ENCODE data around the gene CLIP2. TPM values are rescaled to one million over a fixed set of nuclear protein-coding genes. Genes with fewer than 3 reads are reported as not detected.
A peak's percentile ranks its signal among the peaks of the same experiment; 100 is the strongest.
"Not testable (repeated sequence)": the region's sequence is repeated elsewhere in the genome, so short reads cannot be mapped to it uniquely, and the experiment has no call there.

Gene CLIP2
- polyA plus RNA-seq, 3 donors, result 1.1 to 5.2 (median 1.3) TPM

DNA sequence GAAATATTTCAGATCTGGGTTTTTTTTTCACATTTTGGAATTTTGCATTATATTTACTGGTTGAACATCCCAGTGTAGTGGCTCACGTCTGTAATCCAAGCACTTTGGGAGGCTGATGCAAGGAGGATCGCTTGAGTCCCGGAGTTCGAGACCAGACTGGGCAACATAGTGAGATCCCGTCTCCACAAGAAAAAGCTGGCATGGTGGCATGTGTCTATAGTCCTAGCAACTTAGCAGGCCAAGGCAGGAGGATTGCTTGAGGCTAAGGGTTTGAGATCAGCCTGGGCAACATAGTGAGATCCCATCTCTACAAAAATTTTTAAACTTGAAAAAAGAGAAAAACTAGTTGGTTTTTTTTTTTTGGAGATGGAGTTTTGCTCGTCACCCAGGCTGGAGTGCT, 41.1 kb upstream of the CLIP2 start:
- Histone ChIP-seq H3K4me3 (replicated peaks in 1 of 3; ENCODE audit: low read depth in 2 of 3, low read length in 3 of 3) (no peak overlapping the region), H3K4me1 (ENCODE audit: control insufficient read depth in 1 of 2, insufficient read depth in 2 of 2, low read length in 2 of 2) (peaks cover 6 to 9% of the 10 kb centered on the region in 2 donors), H3K79me2 (ENCODE audit: insufficient read depth, low read length) (peaks cover 47% of the 10 kb centered on the region), H3K36me3 (replicated peaks in 1 of 2; ENCODE audit: control insufficient read depth in 1 of 2, insufficient read depth in 2 of 2, low read length in 2 of 2) (peaks cover 52 to 69% of the 10 kb centered on the region in 2 donors), H3K4me2 (replicated peaks; ENCODE audit: extremely low read depth, low read length, poor library complexity, severe bottlenecking) (no peak overlapping the region), H3K27ac (ENCODE audit: low read depth in 1 of 2, low read length in 2 of 2) (no peak overlapping the region), H3K9ac (ENCODE audit: insufficient read depth, low read length, poor library complexity, severe bottlenecking) (no peak overlapping the region), H2AFZ (ENCODE audit: insufficient read depth, low read depth, low read length, poor library complexity, severe bottlenecking) (no peak overlapping the region), H4K20me1 (ENCODE audit: insufficient read depth, low read length) (peaks cover 4% of the 10 kb centered on the region), H3K9me3 (replicated peaks in 1 of 2; ENCODE audit: control insufficient read depth in 1 of 2, insufficient read depth in 1 of 2, low read length in 2 of 2) (no peaks in the 10 kb centered on the region), H3K27me3 (ENCODE audit: control insufficient read depth in 2 of 2, insufficient read depth in 2 of 2, low read length in 2 of 2) (no peaks in the 10 kb centered on the region)
- intact Hi-C loops (cut with micrococcal nuclease), result no loop called here
- Mint-ChIP-seq H3K4me1 (peaks cover 7% of the 10 kb centered on the region), H3K27me3 (ENCODE audit: low read depth in 3 of 3) (no peaks in the 10 kb centered on the region), H3K36me3 (peaks cover 55 to 78% of the 10 kb centered on the region in 2 donors), H3K27ac (peak overlapping the region in 1 of 7 donors; percentile 67), H3K4me3 (no peak overlapping the region), H3K9me3 (no peaks in the 10 kb centered on the region)
- TF ChIP-seq CTCF (IDR thresholded peaks at IDR 0.05), result no peak
- DNase-seq, result no peak
- WGBS (ENCODE audit: insufficient coverage), result 100% methylated on average over 5 of the region's 6 CpGs

- H3K4me2 ChIP-seq (replicated peaks; ENCODE audit: extremely low read depth, low read length, poor library complexity, severe bottlenecking); intact Hi-C loops (cut with micrococcal nuclease); H4K20me1 ChIP-seq (ENCODE audit: insufficient read depth, low read length); DNase-seq; H3K9me3 Mint-ChIP-seq; H3K27ac ChIP-seq (ENCODE audit: low read depth in 1 of 2, low read length in 2 of 2); H3K4me3 ChIP-seq (replicated peaks in 1 of 3; ENCODE audit: low read depth in 2 of 3, low read length in 3 of 3); H3K4me1 Mint-ChIP-seq; H3K27me3 ChIP-seq (ENCODE audit: control insufficient read depth in 2 of 2, insufficient read depth in 2 of 2, low read length in 2 of 2); H2AFZ ChIP-seq (ENCODE audit: insufficient read depth, low read depth, low read length, poor library complexity, severe bottlenecking); H3K9ac ChIP-seq (ENCODE audit: insufficient read depth, low read length, poor library complexity, severe bottlenecking); H3K4me3 Mint-ChIP-seq; H3K9me3 ChIP-seq (replicated peaks in 1 of 2; ENCODE audit: control insufficient read depth in 1 of 2, insufficient read depth in 1 of 2, low read length in 2 of 2); H3K27me3 Mint-ChIP-seq (ENCODE audit: low read depth in 3 of 3): not testable (repeated sequence)
- peaks cover 55% of the 10 kb centered on the region for H3K79me2 ChIP-seq (ENCODE audit: insufficient read depth, low read length)
- 92% methylated on average over 3 of the region's 10 CpGs for WGBS (ENCODE audit: insufficient coverage)
- peaks cover 52 to 73% of the 10 kb centered on the region in 2 donors for H3K36me3 Mint-ChIP-seq
- peak overlapping the region in 2 of 7 donors; percentile 44 to 54 for H3K27ac Mint-ChIP-seq
- H3K4me1 ChIP-seq (ENCODE audit: control insufficient read depth in 1 of 2, insufficient read depth in 2 of 2, low read length in 2 of 2), result peaks cover 9 to 12% of the 10 kb centered on the region in 2 donors
- H3K36me3 ChIP-seq (replicated peaks in 1 of 2; ENCODE audit: control insufficient read depth in 1 of 2, insufficient read depth in 2 of 2, low read length in 2 of 2), result peaks cover 49 to 64% of the 10 kb centered on the region in 2 donors
These were observed 40.1 kb upstream of the CLIP2 start for GRCh38 chr7:74249058-74249457.

Data from CD14-positive monocyte (primary cell).